ENCODE results near the gene AIFM2. TPM values are rescaled to one million over a fixed set of nuclear protein-coding genes. Genes with fewer than 3 reads are reported as not detected.

AIFM2 gene
- total RNA-seq, 1 experiment from 2014 or later, result 16.6 TPM

GRCh38 chr10:70074165-70074564, 58.5 kb downstream of the AIFM2 start:
- ATAC-seq (no peak), DNase-seq (ENCODE audit: low read depth, low spot score) (no peak)
- Histone ChIP-seq H3K4me3 (ENCODE audit: low read depth in 2 of 2, low read length in 2 of 2) (no peak overlapping the region), H3K27ac (ENCODE audit: low read length) (no peak overlapping the region), H3K27me3 (ENCODE audit: control insufficient read depth, insufficient read depth, low read length) (peaks cover 6% of the 10 kb centered on the region; the same call in 1 of the 2 replicates), H3K4me1 (ENCODE audit: control insufficient read depth, insufficient read depth, low read length) (no peaks in the 10 kb centered on the region), H3K9me3 (ENCODE audit: control insufficient read depth, insufficient read depth, low read depth, low read length) (no peaks in the 10 kb centered on the region), H3K36me3 (ENCODE audit: control insufficient read depth, insufficient read depth, low read length) (no peaks in the 10 kb centered on the region)
- no TSS peak for BruUV-seq (replicated peaks)
- POLR2A ChIA-PET, result no interaction called here
- TF ChIP-seq, protein P1, sequence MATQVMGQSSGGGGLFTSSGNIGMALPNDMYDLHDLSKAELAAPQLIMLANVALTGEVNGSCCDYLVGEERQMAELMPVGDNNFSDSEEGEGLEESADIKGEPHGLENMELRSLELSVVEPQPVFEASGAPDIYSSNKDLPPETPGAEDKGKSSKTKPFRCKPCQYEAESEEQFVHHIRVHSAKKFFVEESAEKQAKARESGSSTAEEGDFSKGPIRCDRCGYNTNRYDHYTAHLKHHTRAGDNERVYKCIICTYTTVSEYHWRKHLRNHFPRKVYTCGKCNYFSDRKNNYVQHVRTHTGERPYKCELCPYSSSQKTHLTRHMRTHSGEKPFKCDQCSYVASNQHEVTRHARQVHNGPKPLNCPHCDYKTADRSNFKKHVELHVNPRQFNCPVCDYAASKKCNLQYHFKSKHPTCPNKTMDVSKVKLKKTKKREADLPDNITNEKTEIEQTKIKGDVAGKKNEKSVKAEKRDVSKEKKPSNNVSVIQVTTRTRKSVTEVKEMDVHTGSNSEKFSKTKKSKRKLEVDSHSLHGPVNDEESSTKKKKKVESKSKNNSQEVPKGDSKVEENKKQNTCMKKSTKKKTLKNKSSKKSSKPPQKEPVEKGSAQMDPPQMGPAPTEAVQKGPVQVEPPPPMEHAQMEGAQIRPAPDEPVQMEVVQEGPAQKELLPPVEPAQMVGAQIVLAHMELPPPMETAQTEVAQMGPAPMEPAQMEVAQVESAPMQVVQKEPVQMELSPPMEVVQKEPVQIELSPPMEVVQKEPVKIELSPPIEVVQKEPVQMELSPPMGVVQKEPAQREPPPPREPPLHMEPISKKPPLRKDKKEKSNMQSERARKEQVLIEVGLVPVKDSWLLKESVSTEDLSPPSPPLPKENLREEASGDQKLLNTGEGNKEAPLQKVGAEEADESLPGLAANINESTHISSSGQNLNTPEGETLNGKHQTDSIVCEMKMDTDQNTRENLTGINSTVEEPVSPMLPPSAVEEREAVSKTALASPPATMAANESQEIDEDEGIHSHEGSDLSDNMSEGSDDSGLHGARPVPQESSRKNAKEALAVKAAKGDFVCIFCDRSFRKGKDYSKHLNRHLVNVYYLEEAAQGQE (IDR thresholded peaks at IDR 0.05; ENCODE audit: insufficient read depth in 1 of 2, low read depth in 2 of 2, low read length in 1 of 2), result no peak
- TF ChIP-seq TCF7L2 (IDR thresholded peaks at IDR 0.05; ENCODE audit: low read depth, low read length) (no peak), POLR2AphosphoS5 (IDR thresholded peaks at IDR 0.05; ENCODE audit: low read depth, low read length) (no peak), SIN3A (IDR thresholded peaks at IDR 0.05; ENCODE audit: borderline replicate concordance, insufficient read depth, low read depth, low read length) (no peak)
- TF ChIP-seq, protein P2, sequence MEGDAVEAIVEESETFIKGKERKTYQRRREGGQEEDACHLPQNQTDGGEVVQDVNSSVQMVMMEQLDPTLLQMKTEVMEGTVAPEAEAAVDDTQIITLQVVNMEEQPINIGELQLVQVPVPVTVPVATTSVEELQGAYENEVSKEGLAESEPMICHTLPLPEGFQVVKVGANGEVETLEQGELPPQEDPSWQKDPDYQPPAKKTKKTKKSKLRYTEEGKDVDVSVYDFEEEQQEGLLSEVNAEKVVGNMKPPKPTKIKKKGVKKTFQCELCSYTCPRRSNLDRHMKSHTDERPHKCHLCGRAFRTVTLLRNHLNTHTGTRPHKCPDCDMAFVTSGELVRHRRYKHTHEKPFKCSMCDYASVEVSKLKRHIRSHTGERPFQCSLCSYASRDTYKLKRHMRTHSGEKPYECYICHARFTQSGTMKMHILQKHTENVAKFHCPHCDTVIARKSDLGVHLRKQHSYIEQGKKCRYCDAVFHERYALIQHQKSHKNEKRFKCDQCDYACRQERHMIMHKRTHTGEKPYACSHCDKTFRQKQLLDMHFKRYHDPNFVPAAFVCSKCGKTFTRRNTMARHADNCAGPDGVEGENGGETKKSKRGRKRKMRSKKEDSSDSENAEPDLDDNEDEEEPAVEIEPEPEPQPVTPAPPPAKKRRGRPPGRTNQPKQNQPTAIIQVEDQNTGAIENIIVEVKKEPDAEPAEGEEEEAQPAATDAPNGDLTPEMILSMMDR (IDR thresholded peaks at IDR 0.05), result no peak
- in situ Hi-C loops (cut with HindIII; ENCODE audit: low pct_unique_long_range_greater_than_20kb, low sequenced_read_pairs) (no loop called here), intact Hi-C loops (cut with micrococcal nuclease; ENCODE audit: unreplicated experiment) (no loop called here)
- CTCF ChIA-PET, result no interaction called here

DNA sequence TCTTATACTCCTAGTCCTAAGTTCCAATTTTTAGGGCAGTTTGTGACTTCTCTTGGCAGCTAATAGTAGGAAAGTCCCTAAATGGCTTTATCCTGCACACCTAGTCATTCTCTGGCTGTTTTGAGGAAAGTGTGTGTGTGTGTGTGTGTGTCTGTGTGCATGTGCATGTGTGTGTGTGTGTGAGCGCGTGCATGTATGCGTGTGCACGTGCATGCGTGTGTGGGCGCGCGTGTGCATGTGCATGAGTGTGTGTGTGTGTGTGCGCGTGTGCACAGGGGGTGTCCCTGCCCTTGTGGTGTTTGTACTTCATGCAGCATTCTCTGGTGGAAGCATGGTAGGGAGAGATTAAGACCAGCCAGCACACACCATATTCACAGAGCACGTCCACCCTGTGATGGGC, 61.8 kb downstream of the AIFM2 start:
- Histone ChIP-seq H3K4me3 (ENCODE audit: low read depth in 2 of 2, low read length in 2 of 2) (no peak overlapping the region), H3K27me3 (ENCODE audit: control insufficient read depth, insufficient read depth, low read length) (peaks cover 4% of the 10 kb centered on the region; the same call in 1 of the 2 replicates), H3K27ac (ENCODE audit: low read length) (no peak overlapping the region), H3K9me3 (ENCODE audit: control insufficient read depth, insufficient read depth, low read depth, low read length) (no peaks in the 10 kb centered on the region), H3K4me1 (ENCODE audit: control insufficient read depth, insufficient read depth, low read length) (no peaks in the 10 kb centered on the region), H3K36me3 (ENCODE audit: control insufficient read depth, insufficient read depth, low read length) (no peaks in the 10 kb centered on the region)
- ATAC-seq (no peak), DNase-seq (ENCODE audit: low read depth, low spot score) (no peak)
- BruUV-seq (replicated peaks), result no TSS peak
- in situ Hi-C loops (cut with HindIII; ENCODE audit: low pct_unique_long_range_greater_than_20kb, low sequenced_read_pairs) (no loop called here), intact Hi-C loops (cut with micrococcal nuclease; ENCODE audit: unreplicated experiment) (no loop called here)
- ChIA-PET POLR2A (no interaction called here), CTCF (no interaction called here)
- TF ChIP-seq, protein P1 (IDR thresholded peaks at IDR 0.05; ENCODE audit: insufficient read depth in 1 of 2, low read depth in 2 of 2, low read length in 1 of 2), result no peak
- TF ChIP-seq POLR2AphosphoS5 (IDR thresholded peaks at IDR 0.05; ENCODE audit: low read depth, low read length) (no peak), SIN3A (IDR thresholded peaks at IDR 0.05; ENCODE audit: borderline replicate concordance, insufficient read depth, low read depth, low read length) (no peak), TCF7L2 (IDR thresholded peaks at IDR 0.05; ENCODE audit: low read depth, low read length) (no peak)
- TF ChIP-seq, protein P2 (IDR thresholded peaks at IDR 0.05), result no peak

Measured in Panc1 (cell line).